ENCODE results near the gene GFER. TPM values are rescaled to one million over a fixed set of nuclear protein-coding genes. Genes with fewer than 3 reads are reported as not detected.

The GFER gene
- total and polyA plus RNA-seq, 2 of the 8 experiments (the other 6 are each of a cell fraction or from before 2014, with no cell fraction given), result 17.7 to 37.9 TPM

- no peak for FAIRE-seq
- Histone ChIP-seq H3K4me3 (ENCODE audit: extremely low read depth in 1 of 4, insufficient read depth in 2 of 4, low read depth in 3 of 4, low read length in 4 of 4) (no peak overlapping the region), H2AK5ac (ENCODE audit: low read depth, low read length) (no peak overlapping the region), H3K18ac (ENCODE audit: extremely low read depth, low read length) (no peak overlapping the region), H3K4me1 (replicated peaks in 1 of 4; ENCODE audit: control insufficient read depth in 3 of 4, insufficient read depth in 4 of 4, low read length in 3 of 4) (peaks cover 2 to 15% (median 4%) of the 10 kb centered on the region in 4 experiments), H3K27me3 (replicated peaks in 1 of 4; ENCODE audit: control insufficient read depth in 3 of 4, extremely low read depth in 1 of 4, insufficient read depth in 3 of 4, low read length in 3 of 4) (peaks cover 13 to 23% (median 16%) of the 10 kb centered on the region in 4 experiments), H4K91ac (replicated peaks; ENCODE audit: insufficient read length, low read length) (no peak overlapping the region), H3K79me1 (ENCODE audit: low read depth, low read length) (no peaks in the 10 kb centered on the region), H2BK12ac (ENCODE audit: low read depth, low read length) (no peak overlapping the region), H3K27ac (ENCODE audit: low read depth, low read length) (no peak overlapping the region), H2BK5ac (ENCODE audit: low read depth, low read length) (no peak overlapping the region), H2BK15ac (ENCODE audit: low read length) (no peak overlapping the region), H3K4ac (replicated peaks; ENCODE audit: insufficient read length, low read depth, low read length) (no peak overlapping the region), H3K9ac (replicated peaks in 1 of 4; ENCODE audit: extremely low read depth in 1 of 4, low read depth in 3 of 4, low read length in 3 of 4) (no peak overlapping the region), H3K23ac (ENCODE audit: insufficient read length) (no peak overlapping the region), H3K36me3 (ENCODE audit: control insufficient read depth in 2 of 4, insufficient read depth in 4 of 4, low read length in 3 of 4) (peaks cover 0 to 5% (median 0%) of the 10 kb centered on the region in 4 experiments; a peak in 1 of 8 replicates), H2BK120ac (replicated peaks; ENCODE audit: low read depth, low read length) (no peak overlapping the region), H3K23me2 (ENCODE audit: low read depth, low read length) (peaks cover 8% of the 10 kb centered on the region; the same call in 1 of the 2 replicates), H4K5ac (ENCODE audit: insufficient read length, low read depth, low read length) (no peak overlapping the region), H4K20me1 (replicated peaks in 1 of 2; ENCODE audit: control insufficient read depth in 1 of 2, insufficient read depth in 2 of 2, low read length in 2 of 2) (no peaks in the 10 kb centered on the region), H3K9me3 (ENCODE audit: insufficient read depth in 2 of 2, low read depth in 1 of 2, low read length in 1 of 2) (no peaks in the 10 kb centered on the region), H4K8ac (ENCODE audit: extremely low read depth, insufficient read depth, low read length) (no peak overlapping the region), H2BK20ac (ENCODE audit: low read length) (no peak overlapping the region), H3K14ac (ENCODE audit: insufficient read length) (no peak overlapping the region), H3K79me2 (ENCODE audit: control insufficient read depth in 1 of 2, insufficient read depth in 2 of 2, low read length in 2 of 2) (no peaks in the 10 kb centered on the region), H2AFZ (ENCODE audit: low read length) (no peak overlapping the region), H3K56ac (replicated peaks; ENCODE audit: insufficient read length, low read depth, low read length) (no peak overlapping the region), H3K4me2 (ENCODE audit: insufficient read depth in 1 of 2, low read depth in 2 of 2, low read length in 2 of 2) (no peak overlapping the region)
- no peak for DNase-seq (ENCODE audit: low read depth in 1 of 2, low spot score in 2 of 2)
- POLR2A ChIA-PET (ENCODE audit: partially characterized antibody), result interaction anchor here (1.0 kb wide), 1 partner anchor 51 kb away, joined by 3 read pairs; the partner anchor contains the start of gene RPS2
- 87% methylated on average over 24 of the region's 24 CpGs; no CpG with 5 or more reads in 1 of the 2 experiments for WGBS, 2 experiments (ENCODE audit: extremely low coverage in 1 of 2, insufficient coverage in 1 of 2, insufficient read length in 1 of 2, insufficient replicate concordance in 2 of 2, low coverage in 1 of 2, low lambda C conversion rate in 2 of 2, missing lambda C conversion rate in 1 of 2)
- CTCF ChIA-PET (ENCODE audit: partially characterized antibody), result interaction anchor here (0.7 to 3.3 kb wide), 5 partner anchors 11 to 124 kb away, joined by 3 to 18 read pairs (median 7); no protein-coding TSS in a partner anchor
- TF ChIP-seq RFX5 (IDR thresholded peaks at IDR 0.05; ENCODE audit: borderline replicate concordance, low read depth, low read length), result no peak
- TF ChIP-seq TCF12 (IDR thresholded peaks at IDR 0.05; ENCODE audit: low read depth, low read length), result no peak
- TF ChIP-seq CHD1 (IDR thresholded peaks at IDR 0.05; ENCODE audit: low read depth, low read length), result no peak
These were observed 31.3 kb downstream of the GFER start for GRCh38 chr16:2015117-2015946.
